DND-41 (cell line): ENCODE data around the gene TECR.
"Not testable (repeated sequence)": the region's sequence is repeated elsewhere in the genome, so short reads cannot be mapped to it uniquely, and the experiment has no call there.

Experiments used
- ATAC-seq: fragments of 200-7000 bp; cut with Tn5 transposase; 3 replicates; pipeline ENCODE4 v1.9.1; 2021; ENCODE audit warnings: low read depth; ENCODE audit not compliant: insufficient read depth
- DNase-seq: peaks from one replicate; pipeline ENCODE4 v3.0.0-alpha.2; 2020
- H2AFZ ChIP-seq: 2 replicates; pipeline ENCODE4 v1.6.0; 2012; ENCODE audit warnings: low read depth, low read length
- H3K27ac ChIP-seq: 2 replicates; pipeline ENCODE4 v1.5.1; 2012; ENCODE audit warnings: low read length, inconsistent platforms
- H3K27me3 ChIP-seq: fragments of 200-600 bp; sonication (generic); 2 replicates; pipeline ENCODE4 v1.6.0; 2012; ENCODE audit warnings: low read length, mild to moderate bottlenecking, inconsistent platforms; ENCODE audit not compliant: insufficient read depth, poor library complexity
- H3K36me3 ChIP-seq: 2 replicates; pipeline ENCODE4 v1.5.1; 2012; ENCODE audit warnings: low read length, inconsistent platforms; ENCODE audit not compliant: insufficient read depth
- H3K4me1 ChIP-seq: 2 replicates; pipeline ENCODE4 v1.5.1; 2012; ENCODE audit warnings: mild to moderate bottlenecking, low read length; ENCODE audit not compliant: insufficient read depth
- H3K4me2 ChIP-seq: 2 replicates; pipeline ENCODE4 v1.6.0; 2012; ENCODE audit warnings: mild to moderate bottlenecking, moderate library complexity, low read length, inconsistent platforms; ENCODE audit not compliant: insufficient read depth
- H3K4me3 ChIP-seq, 2 experiments: fragments of 200-600 bp in 1 of 2; shearing (Covaris generic) in 1 of 2; 2 replicates each; pipeline ENCODE4 v1.5.1; 2012 to 2016; ENCODE audit warnings: inconsistent platforms in 2 of 2, low read length in 2 of 2, mild to moderate bottlenecking in 2 of 2, low read depth in 1 of 2, moderate library complexity in 1 of 2
- H3K79me2 ChIP-seq: 2 replicates; pipeline ENCODE4 v1.6.0; 2012; ENCODE audit warnings: low read length, inconsistent platforms; ENCODE audit not compliant: insufficient read depth
- H3K9ac ChIP-seq: 2 replicates; pipeline ENCODE4 v1.6.0; 2012; ENCODE audit warnings: low read depth, mild to moderate bottlenecking, inconsistent platforms, low read length, moderate library complexity
- H3K9me3 ChIP-seq: 2 replicates; pipeline ENCODE4 v1.5.1; 2012; ENCODE audit warnings: low read length, moderate library complexity, mild to moderate bottlenecking, inconsistent platforms; ENCODE audit not compliant: insufficient read depth, severe bottlenecking
- H4K20me1 ChIP-seq: 2 replicates; pipeline ENCODE4 v1.6.0; 2012; ENCODE audit warnings: low read length; ENCODE audit not compliant: insufficient read depth
- CTCF ChIP-seq: IDR thresholded peaks from 2 replicates; pipeline ENCODE4 v1.5.1; 2012; ENCODE audit warnings: borderline replicate concordance, low read length, moderate library complexity, mild to moderate bottlenecking; ENCODE audit not compliant: poor library complexity, severe bottlenecking; ENCODE audit errors: extremely low read depth
- EZH2 ChIP-seq: IDR thresholded peaks from 3 replicates; pipeline ENCODE4 v1.6.1; 2012; ENCODE audit warnings: borderline replicate concordance, low read depth, mild to moderate bottlenecking, moderate library complexity, low read length, inconsistent platforms; ENCODE audit not compliant: severe bottlenecking

TECR gene

GRCh38 chr19:14563590-14563926 is 34.2 kb downstream of the TECR start:
- H3K4me3 ChIP-seq = no peak overlapping the region
- ATAC-seq (no peak), DNase-seq (no peak)
- TF ChIP-seq CTCF (no peak), EZH2 (no peak)
- H3K36me3 ChIP-seq = peaks cover 53% of the 10 kb centered on the region
- no peak overlapping the region for H3K4me2 ChIP-seq
- H2AFZ ChIP-seq = no peak overlapping the region
- no peak overlapping the region for H3K27ac ChIP-seq
- H3K9me3 ChIP-seq = no peaks in the 10 kb centered on the region
- H3K27me3 ChIP-seq = no peaks in the 10 kb centered on the region
- 0 out of 2 replicates have a peak, but pooled peaks cover 4% of the 10 kb centered on the region for H3K4me1 ChIP-seq
- H4K20me1 ChIP-seq = peaks cover 77% of the 10 kb centered on the region
- no peak overlapping the region for H3K9ac ChIP-seq
- H3K79me2 ChIP-seq = peaks cover 43% of the 10 kb centered on the region

- Histone ChIP-seq H3K9me3 (no peaks in the 10 kb centered on the region), H3K4me3 (no peak overlapping the region), H3K36me3 (peaks cover 54% of the 10 kb centered on the region), H3K27ac (no peak overlapping the region), H3K9ac (no peak overlapping the region), H3K79me2 (peaks cover 41% of the 10 kb centered on the region), H2AFZ (no peak overlapping the region), H3K4me2 (no peak overlapping the region), H4K20me1 (peaks cover 72% of the 10 kb centered on the region), H3K4me1 (peaks cover 6% of the 10 kb centered on the region; the same call in 1 of the 2 replicates), H3K27me3 (no peaks in the 10 kb centered on the region)
- TF ChIP-seq CTCF (no peak), EZH2 (no peak)
- peak; percentile 74 for DNase-seq
- ATAC-seq = peak; percentile 62
These were observed 34.7 kb downstream of the TECR start for GRCh38 chr19:14563989-14564651.

GRCh38 chr19:14564652-14565297 is 35.4 kb downstream of the TECR start:
- H3K4me3 ChIP-seq, H3K4me2 ChIP-seq, H3K9me3 ChIP-seq, H3K27ac ChIP-seq, H3K9ac ChIP-seq, H2AFZ ChIP-seq, H3K27me3 ChIP-seq: not testable (repeated sequence)
- Histone ChIP-seq H3K36me3 (peaks cover 54% of the 10 kb centered on the region), H3K4me1 (peaks cover 12% of the 10 kb centered on the region; the same call in 1 of the 2 replicates), H3K79me2 (peaks cover 42% of the 10 kb centered on the region), H4K20me1 (peaks cover 70% of the 10 kb centered on the region)
- DNase-seq = peak; percentile 40
- ATAC-seq = peak; percentile 43; the same call in 2 of the 3 replicates

- ATAC-seq = no peak
- H3K27ac ChIP-seq = no peak overlapping the region
These were observed 35.9 kb downstream of the TECR start for GRCh38 chr19:14565298-14565679.

More at GRCh38 chr19:14565298-14565679, 35.9 kb downstream of the TECR start:
- Histone ChIP-seq H3K79me2 (peaks cover 41% of the 10 kb centered on the region), H3K9ac (no peak overlapping the region), H3K27me3 (no peaks in the 10 kb centered on the region), H3K4me3 (no peak overlapping the region), H3K4me2 (no peak overlapping the region), H3K4me1 (peaks cover 17% of the 10 kb centered on the region), H2AFZ (no peak overlapping the region), H3K9me3 (no peaks in the 10 kb centered on the region), H3K36me3 (peaks cover 54% of the 10 kb centered on the region), H4K20me1 (peaks cover 65% of the 10 kb centered on the region)
- DNase-seq = no peak
- TF ChIP-seq CTCF (no peak), EZH2 (no peak)
